Measurements from ENCODE around the gene RGS16.

DNA sequence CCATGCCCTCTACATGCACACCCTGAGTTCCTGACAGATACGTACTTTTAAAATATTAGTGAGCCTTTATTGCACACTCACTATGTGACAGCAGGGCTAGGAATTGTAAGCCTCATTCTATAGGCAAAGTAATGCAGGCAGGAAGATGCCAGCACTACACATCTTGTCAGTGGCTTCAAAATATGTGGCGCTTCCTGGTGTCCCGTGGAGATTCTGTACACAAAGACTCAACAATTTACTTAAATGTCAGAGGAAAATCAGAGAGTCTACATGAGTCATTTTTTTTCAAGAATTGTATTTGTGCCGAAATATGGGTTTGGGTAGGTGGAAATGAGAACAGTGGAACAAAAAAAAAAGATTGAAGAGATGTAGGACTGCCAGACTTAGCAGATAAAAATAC, 42.7 kb downstream of the RGS16 start:
- TF ChIP-seq CTCF (conservative IDR thresholded peaks at IDR 0.05; ENCODE audit: low read depth, low read length) (no peak), EZH2 (IDR thresholded peaks at IDR 0.05; ENCODE audit: low read length, unreplicated experiment) (no peak)

Data from PC-3 (cell line).